Measurements from ENCODE around the gene CXADR.
"Not testable (repeated sequence)": the region's sequence is repeated elsewhere in the genome, so short reads cannot be mapped to it uniquely, and the experiment has no call there.

CXADR gene

DNA sequence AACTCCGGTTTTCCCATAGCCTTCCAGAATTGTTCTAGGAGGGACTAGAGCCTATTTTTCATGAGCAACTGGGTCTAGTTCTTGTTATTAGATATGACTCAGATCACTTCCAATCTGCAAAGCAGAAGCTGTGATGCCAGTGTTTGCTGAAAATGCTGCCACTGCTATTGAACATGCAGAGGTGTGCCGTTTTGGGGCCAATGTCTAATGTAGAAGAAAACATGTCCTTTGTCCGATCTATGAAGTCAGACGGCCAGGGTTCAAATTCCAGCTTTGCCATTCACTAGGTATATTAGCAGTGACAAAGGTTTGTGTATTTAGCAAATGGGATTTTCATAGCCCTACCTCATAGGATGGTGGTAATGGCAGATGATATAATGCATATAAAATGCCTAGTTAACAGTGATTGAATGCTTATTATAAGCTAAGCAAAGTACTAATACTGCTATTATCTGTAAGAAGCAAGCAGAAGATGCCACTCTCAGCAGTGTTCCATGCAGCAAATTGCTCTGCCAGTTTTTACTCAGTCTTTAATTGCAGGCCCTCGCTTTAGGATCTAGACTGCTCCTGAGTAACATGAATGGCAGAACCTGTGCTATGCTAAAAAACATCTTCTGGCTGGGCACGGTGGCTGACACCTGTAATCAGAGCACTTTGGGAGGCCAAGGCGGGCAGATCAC, 40.1 kb upstream of the CXADR start:
- DNase-seq (ENCODE audit: low read depth): no peak
- no peak overlapping the region for H3K4me3 ChIP-seq (ENCODE audit: low read depth, low read length)
- TF ChIP-seq, protein P1, sequence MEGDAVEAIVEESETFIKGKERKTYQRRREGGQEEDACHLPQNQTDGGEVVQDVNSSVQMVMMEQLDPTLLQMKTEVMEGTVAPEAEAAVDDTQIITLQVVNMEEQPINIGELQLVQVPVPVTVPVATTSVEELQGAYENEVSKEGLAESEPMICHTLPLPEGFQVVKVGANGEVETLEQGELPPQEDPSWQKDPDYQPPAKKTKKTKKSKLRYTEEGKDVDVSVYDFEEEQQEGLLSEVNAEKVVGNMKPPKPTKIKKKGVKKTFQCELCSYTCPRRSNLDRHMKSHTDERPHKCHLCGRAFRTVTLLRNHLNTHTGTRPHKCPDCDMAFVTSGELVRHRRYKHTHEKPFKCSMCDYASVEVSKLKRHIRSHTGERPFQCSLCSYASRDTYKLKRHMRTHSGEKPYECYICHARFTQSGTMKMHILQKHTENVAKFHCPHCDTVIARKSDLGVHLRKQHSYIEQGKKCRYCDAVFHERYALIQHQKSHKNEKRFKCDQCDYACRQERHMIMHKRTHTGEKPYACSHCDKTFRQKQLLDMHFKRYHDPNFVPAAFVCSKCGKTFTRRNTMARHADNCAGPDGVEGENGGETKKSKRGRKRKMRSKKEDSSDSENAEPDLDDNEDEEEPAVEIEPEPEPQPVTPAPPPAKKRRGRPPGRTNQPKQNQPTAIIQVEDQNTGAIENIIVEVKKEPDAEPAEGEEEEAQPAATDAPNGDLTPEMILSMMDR (conservative IDR thresholded peaks at IDR 0.05; ENCODE audit: low read depth, low read length): no peak

DNA sequence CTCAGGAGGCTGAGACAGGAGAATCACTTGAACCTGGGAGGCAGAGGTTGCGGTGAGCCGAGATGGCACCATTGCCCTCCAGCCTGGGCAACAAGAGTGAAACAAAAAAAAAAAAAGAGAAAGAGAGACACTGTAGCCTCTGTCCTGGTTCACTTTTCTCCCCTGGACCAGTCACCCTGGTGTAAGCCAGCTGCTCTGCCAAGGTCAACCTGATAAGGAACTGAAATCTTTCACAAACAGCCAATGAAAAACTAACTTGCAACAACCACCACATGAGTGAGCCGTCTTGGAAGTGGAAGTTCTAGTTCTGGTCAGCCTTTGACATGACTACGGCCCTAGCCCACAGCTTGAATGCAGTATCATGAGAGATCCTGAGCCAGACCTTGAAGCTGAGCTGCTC, 36.8 kb upstream of the CXADR start:
- TF ChIP-seq, protein P1 (conservative IDR thresholded peaks at IDR 0.05; ENCODE audit: low read depth, low read length): no peak
- peak; percentile 27 for DNase-seq (ENCODE audit: low read depth)
- no peak overlapping the region for H3K4me3 ChIP-seq (ENCODE audit: low read depth, low read length)

DNA sequence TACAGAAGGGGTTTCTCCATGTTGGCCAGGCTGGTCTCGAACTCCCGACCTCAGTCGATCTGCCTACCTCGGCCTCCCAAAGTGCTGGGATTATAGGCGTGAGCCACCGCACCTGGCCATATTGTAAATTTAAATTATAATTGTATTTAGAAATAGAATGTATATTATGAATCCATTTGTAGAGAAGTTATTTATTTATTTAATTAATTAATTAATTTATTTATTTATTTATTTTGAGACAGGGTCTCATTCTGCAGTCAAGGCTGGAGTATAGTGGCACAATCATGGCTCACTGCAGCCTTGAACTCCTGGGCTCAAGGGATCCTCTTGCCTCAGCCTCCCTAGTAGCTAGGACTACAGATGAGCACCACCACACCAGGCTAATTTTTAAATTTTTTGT, 34.7 kb upstream of the CXADR start:
- H3K4me3 ChIP-seq (ENCODE audit: low read depth, low read length); DNase-seq (ENCODE audit: low read depth): not testable (repeated sequence)

DNA sequence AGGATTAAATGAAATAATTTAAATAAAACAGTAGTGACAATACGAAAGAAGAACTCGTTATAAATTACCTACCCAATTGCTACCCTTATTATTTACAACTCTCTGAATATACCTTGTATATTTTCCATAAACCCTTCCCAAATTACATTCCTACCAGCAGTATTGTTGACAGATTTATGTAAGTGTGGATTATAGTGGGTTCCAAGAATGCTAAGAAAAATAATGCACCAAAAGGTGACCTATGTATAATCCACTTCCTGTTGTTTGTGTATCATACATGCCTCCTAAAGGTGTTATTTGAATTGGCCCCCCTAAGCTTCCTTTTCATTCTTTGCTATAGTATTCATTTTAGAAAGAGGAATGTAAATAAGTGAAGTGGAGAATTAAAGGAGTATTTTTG, 33.2 kb upstream of the CXADR start:
- TF ChIP-seq, protein P1 (conservative IDR thresholded peaks at IDR 0.05; ENCODE audit: low read depth, low read length): no peak
- no peak for DNase-seq (ENCODE audit: low read depth)
- no peak overlapping the region for H3K4me3 ChIP-seq (ENCODE audit: low read depth, low read length)

DNA sequence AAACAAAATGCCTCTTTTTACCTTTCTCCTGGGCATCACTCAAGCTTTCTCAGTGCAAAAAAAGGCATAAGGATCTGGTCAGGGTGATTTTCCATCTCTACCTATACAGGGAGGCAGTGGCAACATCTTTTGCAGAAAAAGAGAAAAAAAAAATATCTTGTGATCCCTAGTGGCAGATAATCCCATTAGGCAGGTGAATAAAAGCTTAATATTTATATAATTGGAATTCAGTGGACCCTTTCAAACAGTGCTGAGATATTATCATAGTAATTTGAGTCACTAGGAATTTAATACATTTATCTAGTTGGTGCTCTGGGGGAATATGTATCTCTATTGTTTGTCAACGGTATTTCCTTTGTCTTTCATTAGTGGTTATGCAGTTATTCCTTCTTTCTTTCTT, 29.9 kb upstream of the CXADR start:
- no peak overlapping the region for H3K4me3 ChIP-seq (ENCODE audit: low read depth, low read length)
- no peak for DNase-seq (ENCODE audit: low read depth)
- TF ChIP-seq, protein P1 (conservative IDR thresholded peaks at IDR 0.05; ENCODE audit: low read depth, low read length): no peak

DNA sequence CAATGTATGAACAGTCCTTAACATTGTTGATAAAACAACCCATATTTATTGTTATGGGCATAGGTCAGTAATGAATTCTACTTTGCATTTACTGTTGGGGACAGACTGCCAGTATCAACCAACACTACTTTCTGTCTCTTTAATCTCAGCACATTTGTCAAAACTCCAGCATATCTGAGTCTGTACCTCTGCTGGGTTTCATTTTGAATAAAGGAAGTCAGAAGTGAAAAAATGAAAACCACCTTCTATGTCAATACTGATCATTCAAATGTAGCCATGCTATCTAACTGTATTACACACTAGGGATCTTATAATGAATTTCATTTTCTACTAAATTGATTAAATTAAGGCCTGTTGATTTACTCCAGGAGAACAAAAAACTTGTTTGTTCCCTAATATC, 24.2 kb upstream of the CXADR start:
- TF ChIP-seq, protein P1 (conservative IDR thresholded peaks at IDR 0.05; ENCODE audit: low read depth, low read length): no peak
- H3K4me3 ChIP-seq (ENCODE audit: low read depth, low read length): no peak overlapping the region
- no peak for DNase-seq (ENCODE audit: low read depth)

DNA sequence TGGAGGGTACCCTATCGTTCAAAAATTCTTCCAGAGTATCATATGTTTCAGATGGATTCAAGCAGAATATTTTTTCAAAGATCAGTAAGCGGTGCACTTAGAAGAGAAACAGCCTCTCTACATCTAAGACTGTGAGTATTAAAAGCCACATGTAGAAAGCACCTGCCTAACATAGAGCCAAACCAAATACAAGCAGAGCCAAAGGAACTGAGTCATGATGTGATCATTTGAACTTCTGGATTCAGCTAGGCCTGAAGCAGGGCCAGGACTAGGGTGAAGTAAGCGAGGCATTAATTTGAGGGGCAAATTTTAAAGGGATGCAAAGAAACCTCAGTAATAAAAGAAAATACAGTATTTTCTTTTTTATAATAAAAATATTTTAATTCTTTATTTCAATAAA, 23.3 kb upstream of the CXADR start:
- peak; percentile 70 for DNase-seq (ENCODE audit: low read depth)
- not testable (repeated sequence) for H3K4me3 ChIP-seq (ENCODE audit: low read depth, low read length)

DNA sequence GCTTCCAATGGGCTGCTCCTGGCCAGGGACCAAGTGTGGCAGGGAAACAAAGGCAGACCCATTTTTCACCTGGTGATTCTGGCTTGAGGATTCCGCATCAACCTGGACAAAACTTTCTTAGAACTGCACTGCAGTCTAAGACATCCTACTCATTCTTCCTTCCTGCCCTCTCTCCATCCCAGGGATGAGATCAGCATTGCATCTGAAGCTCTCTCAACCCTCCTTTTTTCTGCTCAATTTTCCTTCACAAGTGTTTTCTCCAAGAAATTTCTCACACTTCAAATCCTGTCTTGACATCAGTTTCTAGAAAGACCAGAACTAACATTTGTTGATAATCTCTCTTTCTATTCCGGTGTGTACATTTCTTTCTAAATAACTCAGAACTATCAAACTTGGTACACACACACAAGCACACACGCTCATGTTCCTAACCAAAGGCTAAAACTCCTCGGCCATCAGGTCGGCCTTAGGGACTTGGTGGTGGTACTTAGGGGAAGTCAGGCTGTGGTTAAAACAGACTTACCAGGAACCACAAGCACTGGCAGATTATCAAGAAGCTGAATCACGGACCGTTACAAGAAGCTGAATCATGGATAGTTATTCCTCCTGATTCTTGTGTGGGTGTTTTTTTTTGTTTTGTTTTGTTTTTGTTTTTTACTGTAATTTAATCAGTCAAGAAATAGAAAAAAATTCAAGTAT, 21.0 kb upstream of the CXADR start:
- peak; percentile 99 for DNase-seq (ENCODE audit: low read depth)
- TF ChIP-seq, protein P1 (conservative IDR thresholded peaks at IDR 0.05; ENCODE audit: low read depth, low read length): no peak
- H3K4me3 ChIP-seq (ENCODE audit: low read depth, low read length): no peak overlapping the region

All from choroid plexus epithelial cell (primary cell).